ENCODE measurements around the gene C1QTNF12.

C1QTNF12 gene

DNA sequence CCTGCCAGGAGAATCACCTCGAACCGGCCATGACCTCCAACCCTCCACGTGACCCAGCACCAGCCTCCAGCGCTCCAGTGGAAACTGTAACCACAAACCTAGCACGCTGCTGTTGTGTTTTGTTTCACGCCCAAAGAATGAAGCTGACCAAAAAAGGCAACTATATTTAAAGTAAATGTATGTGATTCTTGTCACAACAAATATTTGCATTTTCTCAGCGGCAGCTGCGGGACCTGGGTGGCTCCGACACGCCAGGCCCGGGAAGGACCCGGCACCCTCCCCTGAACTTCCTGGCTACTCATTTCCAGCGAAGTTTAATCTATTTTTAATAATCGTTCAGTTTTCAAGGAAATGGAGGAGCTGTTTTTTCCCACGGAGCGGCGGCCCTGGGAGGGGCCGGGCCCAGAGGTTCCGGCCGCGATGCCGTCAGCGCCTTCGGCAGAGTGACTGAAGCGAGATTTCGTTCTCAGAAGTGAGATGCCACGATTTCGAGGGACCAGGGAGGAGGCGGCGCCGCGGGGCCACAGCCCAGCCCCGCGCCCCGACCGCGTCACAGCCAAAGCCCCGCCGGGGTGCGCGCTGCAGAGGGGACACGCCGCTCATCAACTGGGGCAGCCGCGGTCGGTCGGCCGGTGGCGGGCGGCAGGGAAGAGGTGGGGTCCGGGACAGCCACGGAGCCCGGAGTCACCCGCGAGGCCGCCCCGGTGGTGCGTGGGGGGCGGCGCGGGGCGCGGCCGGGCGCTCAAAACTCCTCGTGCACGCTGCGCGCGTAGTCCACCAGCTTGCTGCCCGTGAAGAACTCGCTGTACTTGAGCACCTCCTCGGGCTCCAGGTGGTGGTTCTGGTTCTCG lies 29.5 kb downstream of the C1QTNF12 start:
- H3K4me3 ChIP-seq (replicated peaks; ENCODE audit: low read depth, low read length): no peak overlapping the region
- DNase-seq (ENCODE audit: low read depth): no peak
- no peak for TF ChIP-seq CTCF (IDR thresholded peaks at IDR 0.05; ENCODE audit: low read length, missing control alignments)

DNA sequence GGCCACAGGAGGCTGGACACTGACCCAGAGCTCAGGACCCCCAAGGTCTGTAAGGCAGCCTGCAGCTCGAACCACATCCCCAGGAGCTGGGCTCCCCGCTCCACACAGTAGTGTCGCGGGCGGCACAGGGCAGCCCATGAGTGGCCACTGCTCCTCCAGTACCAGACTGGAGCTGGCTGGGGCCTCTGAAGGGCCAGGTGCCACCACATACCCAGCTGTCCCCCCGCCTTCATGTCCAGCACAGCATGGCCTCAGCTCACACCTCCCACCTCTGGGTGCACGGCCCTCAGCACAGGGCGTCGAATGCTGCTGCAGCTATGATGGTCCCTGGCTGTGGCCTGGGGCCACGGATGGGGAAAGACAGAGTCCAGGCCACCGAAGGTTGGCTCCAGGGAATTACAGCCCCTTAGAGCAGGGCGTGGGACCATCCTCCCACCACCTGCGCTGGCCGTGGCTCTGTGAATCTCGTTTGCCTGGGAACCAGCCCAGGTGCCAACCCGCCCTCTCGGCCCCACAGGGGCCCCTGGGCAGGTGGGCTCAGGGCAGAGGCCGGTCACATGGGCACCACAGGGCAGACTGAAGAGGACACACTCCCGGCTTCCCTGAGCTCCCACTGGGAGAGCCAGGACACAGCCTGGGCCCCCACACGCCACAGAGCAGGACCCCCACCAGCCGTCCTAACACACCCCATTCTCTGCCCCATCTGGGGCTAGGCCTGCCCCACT lies 30.5 kb downstream of the C1QTNF12 start:
- H3K4me3 ChIP-seq (replicated peaks; ENCODE audit: low read depth, low read length): no peak overlapping the region
- DNase-seq (ENCODE audit: low read depth): no peak
- no peak for TF ChIP-seq CTCF (IDR thresholded peaks at IDR 0.05; ENCODE audit: low read length, missing control alignments)

- no peak for DNase-seq (ENCODE audit: low read depth)
- no peak overlapping the region for H3K4me3 ChIP-seq (replicated peaks; ENCODE audit: low read depth, low read length)
- no peak for TF ChIP-seq CTCF (IDR thresholded peaks at IDR 0.05; ENCODE audit: low read length, missing control alignments)
Observed at GRCh38 chr1:1215080-1215676, 31.3 kb downstream of the C1QTNF12 start.

GRCh38 chr1:1213345-1214265 lies 32.9 kb downstream of the C1QTNF12 start, which contains the start of gene TNFRSF4:
Gene TNFRSF4, minus strand, starts transcription at chr1:1214153. Its CDS starts 26 bp downstream, at chr1:1214127.
- no peak for TF ChIP-seq CTCF (IDR thresholded peaks at IDR 0.05; ENCODE audit: low read length, missing control alignments)
- DNase-seq (ENCODE audit: low read depth): no peak
- H3K4me3 ChIP-seq (replicated peaks; ENCODE audit: low read depth, low read length): no peak within 1 kb of the TSS

- DNase-seq (ENCODE audit: low read depth): no peak
- no peak for TF ChIP-seq CTCF (IDR thresholded peaks at IDR 0.05; ENCODE audit: low read length, missing control alignments)
- no peak overlapping the region for H3K4me3 ChIP-seq (replicated peaks; ENCODE audit: low read depth, low read length)
Observed at GRCh38 chr1:1212780-1213344, 33.7 kb downstream of the C1QTNF12 start.

All from fibroblast of pulmonary artery (primary cell).